Endothelial cell (in vitro differentiated cells): Measurements from ENCODE around the gene SUN2. TPM values are rescaled to one million over a fixed set of nuclear protein-coding genes. Genes with fewer than 3 reads are reported as not detected.

Experiments used
- DNase-seq: peaks from one replicate; pipeline ENCODE4 v3.0.0; 2021; ENCODE audit warnings: low spot score
- H3K27ac Mint-ChIP-seq: one replicate; pipeline ENCODE4 v1.8.0; 2021; ENCODE audit warnings: mixed read lengths, inconsistent platforms; ENCODE audit not compliant: unreplicated experiment
- H3K27me3 Mint-ChIP-seq: one replicate; pipeline ENCODE4 v1.8.0; 2021; ENCODE audit warnings: mild to moderate bottlenecking, moderate library complexity, mixed read lengths, inconsistent platforms; ENCODE audit not compliant: unreplicated experiment
- H3K36me3 Mint-ChIP-seq: one replicate; pipeline ENCODE4 v1.8.0; 2021; ENCODE audit warnings: mild to moderate bottlenecking, low read depth, mixed read lengths, inconsistent platforms; ENCODE audit not compliant: unreplicated experiment
- H3K4me1 Mint-ChIP-seq: one replicate; pipeline ENCODE4 v1.8.0; 2021; ENCODE audit warnings: mild to moderate bottlenecking, mixed read lengths, inconsistent platforms; ENCODE audit not compliant: unreplicated experiment
- H3K4me3 Mint-ChIP-seq: one replicate; pipeline ENCODE4 v1.8.0; 2021; ENCODE audit warnings: mild to moderate bottlenecking, mixed read lengths, inconsistent platforms; ENCODE audit not compliant: unreplicated experiment
- H3K9me3 Mint-ChIP-seq: one replicate; pipeline ENCODE4 v1.8.0; 2021; ENCODE audit warnings: mixed read lengths, inconsistent platforms; ENCODE audit not compliant: unreplicated experiment
- total RNA-seq: library from RNA; stranded (reverse); fragmentation: NEBNext Ultra II Directional; extraction: Animal tissue kit (Norgen Biotek cat#: 25700); gene quantifications from one replicate; pipeline ENCODE4 v1.2.1, GENCODE V29; 2021; ENCODE audit not compliant: unreplicated experiment
- TF ChIP-seq, protein P1 (sequence below): fragments of 200-600 bp; sonication (generic); IDR thresholded peaks from one replicate; pipeline ENCODE4 v1.5.0; 2021; ENCODE audit warnings: antibody characterized with exemption; ENCODE audit not compliant: unreplicated experiment

SUN2 gene
- total RNA-seq, 1 donor from 2014 or later: 74.4 TPM

DNA sequence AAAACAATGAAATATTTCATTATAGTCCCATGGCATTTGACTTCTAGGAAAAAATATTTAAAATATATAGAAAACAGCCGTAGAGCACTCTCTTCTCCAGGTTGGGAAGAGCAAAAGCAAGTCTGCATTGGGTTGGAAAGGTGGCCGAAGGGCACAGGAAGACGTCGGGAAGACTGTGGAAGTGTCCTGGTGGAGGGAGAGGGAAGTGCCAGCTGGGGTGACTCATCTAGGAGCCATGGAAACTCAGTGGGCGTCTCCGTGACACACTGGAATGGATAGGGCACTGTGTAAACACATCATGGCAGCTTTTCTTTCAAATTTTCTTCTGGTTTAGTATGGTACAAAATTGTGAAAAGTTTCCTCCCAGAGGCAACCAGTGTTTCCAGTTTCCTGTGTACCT, 37.4 kb downstream of the SUN2 start:
- Mint-ChIP-seq H3K4me1 (peaks cover 36% of the 10 kb centered on the region), H3K36me3 (peaks cover 28% of the 10 kb centered on the region), H3K9me3 (no peaks in the 10 kb centered on the region), H3K27me3 (peaks cover 7% of the 10 kb centered on the region), H3K27ac (no peak overlapping the region), H3K4me3 (no peak overlapping the region)
- DNase-seq: peak; percentile 47
- TF ChIP-seq, protein P1, sequence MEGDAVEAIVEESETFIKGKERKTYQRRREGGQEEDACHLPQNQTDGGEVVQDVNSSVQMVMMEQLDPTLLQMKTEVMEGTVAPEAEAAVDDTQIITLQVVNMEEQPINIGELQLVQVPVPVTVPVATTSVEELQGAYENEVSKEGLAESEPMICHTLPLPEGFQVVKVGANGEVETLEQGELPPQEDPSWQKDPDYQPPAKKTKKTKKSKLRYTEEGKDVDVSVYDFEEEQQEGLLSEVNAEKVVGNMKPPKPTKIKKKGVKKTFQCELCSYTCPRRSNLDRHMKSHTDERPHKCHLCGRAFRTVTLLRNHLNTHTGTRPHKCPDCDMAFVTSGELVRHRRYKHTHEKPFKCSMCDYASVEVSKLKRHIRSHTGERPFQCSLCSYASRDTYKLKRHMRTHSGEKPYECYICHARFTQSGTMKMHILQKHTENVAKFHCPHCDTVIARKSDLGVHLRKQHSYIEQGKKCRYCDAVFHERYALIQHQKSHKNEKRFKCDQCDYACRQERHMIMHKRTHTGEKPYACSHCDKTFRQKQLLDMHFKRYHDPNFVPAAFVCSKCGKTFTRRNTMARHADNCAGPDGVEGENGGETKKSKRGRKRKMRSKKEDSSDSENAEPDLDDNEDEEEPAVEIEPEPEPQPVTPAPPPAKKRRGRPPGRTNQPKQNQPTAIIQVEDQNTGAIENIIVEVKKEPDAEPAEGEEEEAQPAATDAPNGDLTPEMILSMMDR: peak; percentile 66

DNA sequence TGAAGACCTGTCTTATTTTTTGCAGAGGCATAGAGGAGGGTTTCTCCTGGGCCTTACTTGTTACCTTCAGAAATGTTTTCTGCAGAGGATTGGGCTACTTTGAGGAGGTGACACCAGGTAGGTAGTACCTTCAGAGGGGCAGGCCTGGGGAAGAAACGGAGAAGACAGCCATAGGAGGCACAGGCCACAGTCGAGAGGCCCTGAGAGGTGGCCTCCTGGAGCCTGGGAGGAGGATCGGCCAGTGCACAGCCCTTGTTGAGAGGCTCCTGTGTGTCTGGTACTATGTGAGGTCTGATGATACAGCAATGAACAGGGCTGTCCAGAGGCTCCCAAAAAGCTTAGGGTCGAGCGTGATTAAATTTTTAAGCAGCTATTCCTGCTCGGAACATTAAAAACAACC, 38.6 kb downstream of the SUN2 start:
- H3K36me3 Mint-ChIP-seq: peaks cover 27% of the 10 kb centered on the region
- H3K4me1 Mint-ChIP-seq: peaks cover 48% of the 10 kb centered on the region
- H3K27ac Mint-ChIP-seq: peak overlapping the region; percentile 57
- DNase-seq: no peak
- H3K4me3 Mint-ChIP-seq: no peak overlapping the region
- peaks cover 13% of the 10 kb centered on the region for H3K27me3 Mint-ChIP-seq
- H3K9me3 Mint-ChIP-seq: no peaks in the 10 kb centered on the region
- TF ChIP-seq, protein P1: no peak

DNA sequence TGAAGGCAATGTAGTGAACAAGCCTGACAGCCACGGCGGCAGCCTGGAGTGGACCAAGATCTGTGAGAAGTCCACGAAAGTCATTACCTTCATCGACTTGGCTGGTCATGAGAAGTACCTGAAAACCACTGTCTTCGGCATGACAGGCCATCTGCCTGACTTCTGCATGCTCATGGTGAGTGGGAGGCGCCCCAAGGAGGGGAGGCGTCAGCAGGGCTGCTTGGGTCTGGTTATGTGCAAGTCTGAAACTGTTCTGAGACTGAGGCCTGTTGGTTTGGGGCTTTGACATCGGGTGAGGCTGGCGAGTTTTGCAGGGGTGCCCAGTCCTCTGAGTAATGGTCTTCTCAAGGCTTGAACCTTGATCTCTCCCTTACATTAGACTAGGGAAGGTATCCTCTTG, 39.0 kb downstream of the SUN2 start:
- Mint-ChIP-seq H3K9me3 (no peaks in the 10 kb centered on the region), H3K4me3 (peak overlapping the region; percentile 57), H3K27me3 (peaks cover 14% of the 10 kb centered on the region), H3K4me1 (peaks cover 51% of the 10 kb centered on the region), H3K36me3 (peaks cover 24% of the 10 kb centered on the region), H3K27ac (peak overlapping the region; percentile 57)
- no peak for DNase-seq
- TF ChIP-seq, protein P1: no peak

- H3K27ac Mint-ChIP-seq: no peak overlapping the region
- peaks cover 51% of the 10 kb centered on the region for H3K4me1 Mint-ChIP-seq
- DNase-seq: no peak
- peaks cover 14% of the 10 kb centered on the region for H3K27me3 Mint-ChIP-seq
- peaks cover 21% of the 10 kb centered on the region for H3K36me3 Mint-ChIP-seq
- no peaks in the 10 kb centered on the region for H3K9me3 Mint-ChIP-seq
- H3K4me3 Mint-ChIP-seq: peak overlapping the region; percentile 57
- TF ChIP-seq, protein P1: no peak
Observed at GRCh38 chr22:38716271-38716670, 39.5 kb downstream of the SUN2 start.

DNA sequence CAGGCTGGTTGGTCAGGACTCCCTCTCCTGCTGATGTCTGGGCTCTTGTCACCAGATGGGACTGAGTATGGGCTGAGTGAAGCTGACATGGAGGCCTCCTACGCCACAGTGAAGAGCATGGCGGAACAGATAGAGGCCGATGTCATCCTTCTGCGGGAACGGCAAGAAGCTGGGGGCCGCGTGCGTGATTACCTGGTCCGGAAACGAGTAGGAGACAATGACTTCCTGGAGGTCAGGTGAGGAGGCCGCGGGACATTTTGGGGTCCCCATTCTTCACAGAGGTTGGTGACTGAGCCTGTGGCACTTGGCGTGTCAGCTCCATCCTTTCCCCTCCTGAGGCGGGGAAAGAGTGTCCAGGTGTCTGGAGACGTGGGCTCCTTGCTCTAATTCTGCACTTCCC, 39.9 kb downstream of the SUN2 start:
- no peak overlapping the region for H3K27ac Mint-ChIP-seq
- peaks cover 24% of the 10 kb centered on the region for H3K36me3 Mint-ChIP-seq
- TF ChIP-seq, protein P1: no peak
- peaks cover 51% of the 10 kb centered on the region for H3K4me1 Mint-ChIP-seq
- no peak for DNase-seq
- no peak overlapping the region for H3K4me3 Mint-ChIP-seq
- H3K27me3 Mint-ChIP-seq: peaks cover 14% of the 10 kb centered on the region
- H3K9me3 Mint-ChIP-seq: no peaks in the 10 kb centered on the region
